Measurements from ENCODE around the gene TTC4.

- TF ChIP-seq POLR2AphosphoS5 (IDR thresholded peaks at IDR 0.05; ENCODE audit: borderline replicate concordance, low read depth, low read length): no peak
- no peak for TF ChIP-seq EZH2 (IDR thresholded peaks at IDR 0.05)
- TF ChIP-seq FOXP2 (optimal IDR thresholded peaks at IDR 0.05; ENCODE audit: control extremely low read depth, extremely low read length, insufficient read depth): no peak
Measured at GRCh38 chr1:54708385-54708784, 7.3 kb upstream of the TTC4 start.
